Hepatocyte (in vitro differentiated cells): ENCODE data around the gene BRI3. TPM values are rescaled to one million over a fixed set of nuclear protein-coding genes. Genes with fewer than 3 reads are reported as not detected.

Source experiments
- DNase-seq: peaks from one replicate; pipeline ENCODE4 v3.0.0-alpha.2; 2016; ENCODE audit warnings: low spot score
- H2AFZ ChIP-seq: fragments of 200-600 bp; sonication (generic); 2 replicates; pipeline ENCODE4 v1.6.0; 2016; ENCODE audit warnings: antibody characterized with exemption, mild to moderate bottlenecking
- H3K27ac ChIP-seq: fragments of 200-600 bp; sonication (generic); 2 replicates; pipeline ENCODE4 v1.5.1; 2016; ENCODE audit warnings: mild to moderate bottlenecking
- H3K27me3 ChIP-seq: fragments of 200-600 bp; sonication (generic); 2 replicates; pipeline ENCODE4 v1.6.1; 2016
- H3K36me3 ChIP-seq: fragments of 200-600 bp; sonication (generic); replicated peaks from 2 replicates; pipeline ENCODE4 v1.5.1; 2016; ENCODE audit warnings: low read depth; ENCODE audit not compliant: insufficient read depth
- H3K4me1 ChIP-seq: fragments of 200-600 bp; sonication (generic); 2 replicates; pipeline ENCODE4 v1.5.1; 2016; ENCODE audit warnings: mild to moderate bottlenecking, moderate library complexity; ENCODE audit not compliant: insufficient read depth
- H3K4me2 ChIP-seq: fragments of 200-600 bp; sonication (generic); 2 replicates; pipeline ENCODE4 v1.6.0; 2016
- H3K4me3 ChIP-seq: fragments of 200-600 bp; sonication (generic); 2 replicates; pipeline ENCODE4 v1.5.1; 2016; ENCODE audit warnings: mild to moderate bottlenecking
- H3K79me2 ChIP-seq: fragments of 200-600 bp; sonication (generic); 2 replicates; pipeline ENCODE4 v1.6.0; 2017; ENCODE audit warnings: mild to moderate bottlenecking
- H3K9me2 ChIP-seq: fragments of 200-600 bp; sonication (generic); replicated peaks from 2 replicates; pipeline ENCODE4 v1.6.0; 2017; ENCODE audit warnings: mild to moderate bottlenecking; ENCODE audit not compliant: insufficient read depth
- H3K9me3 ChIP-seq: fragments of 200-600 bp; sonication (generic); 2 replicates; pipeline ENCODE4 v1.5.1; 2016; ENCODE audit warnings: low read depth, mild to moderate bottlenecking
- H4K20me1 ChIP-seq: fragments of 200-600 bp; sonication (generic); 2 replicates; pipeline ENCODE4 v1.6.0; 2016; ENCODE audit warnings: mild to moderate bottlenecking; ENCODE audit not compliant: insufficient read depth, poor library complexity, severe bottlenecking
- EZH2 ChIP-seq: fragments of 200-600 bp; sonication (generic); IDR thresholded peaks from 2 replicates; pipeline ENCODE4 v1.6.1; 2016; ENCODE audit warnings: antibody characterized with exemption, mild to moderate bottlenecking, borderline replicate concordance
- EZH2phosphoT487 ChIP-seq: fragments of 200-600 bp; sonication (generic); IDR thresholded peaks from one replicate; pipeline ENCODE4 v1.6.1; 2018; ENCODE audit warnings: antibody characterized with exemption, mild to moderate bottlenecking, low read depth, moderate library complexity; ENCODE audit not compliant: unreplicated experiment, severe bottlenecking
- WGBS: methylation state at CpG from one replicate; pipeline ENCODE4 v1.1.6; 2016; ENCODE audit warnings: low lambda C conversion rate; ENCODE audit errors: missing lambda C conversion rate; 5-methylcytosine and 5-hydroxymethylcytosine counted together
- polyA plus RNA-seq: library from polyadenylated mRNA; unstranded; fragments of >200 nt; fragmentation: Nextera tagmentation; extraction: Ambion mirVana; gene quantifications from 2 replicates; pipeline ENCODE4 v1.2.1, GENCODE V29; 2016
- total RNA-seq: library from RNA; depleted of rRNA; stranded (reverse); fragments of >200 nt; gene quantifications from 2 replicates; pipeline ENCODE4 v1.2.3, GENCODE V29; 2014
- TF ChIP-seq, protein P1 (sequence below): fragments of 200-600 bp; sonication (generic); IDR thresholded peaks from 2 replicates; pipeline ENCODE4 v1.5.1; 2016; ENCODE audit warnings: antibody characterized with exemption, mild to moderate bottlenecking; ENCODE audit not compliant: poor library complexity

The BRI3 gene
- total and polyA plus RNA-seq, 2 experiments from 2014 or later = 71.5 to 101 TPM

DNA sequence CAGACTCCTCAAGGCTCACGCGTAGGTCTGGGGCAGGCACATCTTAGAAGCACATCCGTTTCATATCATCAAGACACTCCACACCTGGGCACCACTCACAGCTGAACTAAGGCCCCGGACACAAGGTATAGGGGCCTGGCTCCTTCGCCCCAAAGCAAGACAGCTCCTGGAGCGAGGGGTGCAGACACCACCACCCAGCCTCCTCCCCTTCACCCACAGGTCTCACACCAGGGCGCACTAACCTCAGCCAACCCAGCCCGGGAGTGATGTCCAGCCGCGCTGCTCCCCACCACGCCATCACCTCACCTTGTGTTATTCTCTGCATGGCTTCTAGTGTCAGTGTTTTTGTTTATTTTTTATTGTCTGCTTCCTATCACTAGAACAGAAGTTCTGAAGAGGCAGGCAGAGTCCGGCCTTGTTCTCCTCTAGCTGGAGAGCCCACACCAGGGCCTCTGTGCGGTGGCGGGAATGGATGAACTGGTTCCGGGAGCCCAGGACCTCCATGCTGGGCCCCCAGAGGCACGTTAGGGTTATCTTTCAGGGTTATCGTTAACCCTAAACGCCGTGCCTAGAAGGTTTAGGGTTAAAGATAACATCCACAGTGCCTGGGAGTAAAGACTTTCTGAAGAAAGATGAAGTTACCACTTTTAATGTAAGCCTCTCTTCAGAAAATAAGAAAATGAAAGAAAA, 21.8 kb downstream of the BRI3 start:
- Histone ChIP-seq H3K36me3 (no peaks in the 10 kb centered on the region), H3K4me3 (no peak overlapping the region), H4K20me1 (no peaks in the 10 kb centered on the region), H3K27me3 (no peaks in the 10 kb centered on the region), H2AFZ (no peak overlapping the region), H3K4me1 (peaks cover 21% of the 10 kb centered on the region), H3K79me2 (no peaks in the 10 kb centered on the region), H3K27ac (peak overlapping the region; percentile 49), H3K9me3 (no peaks in the 10 kb centered on the region), H3K9me2 (no peaks in the 10 kb centered on the region), H3K4me2 (peak overlapping the region; percentile 62)
- 64% methylated on average over 19 of the region's 19 CpGs for WGBS
- DNase-seq = no peak
- TF ChIP-seq EZH2phosphoT487 (no peak), EZH2 (no peak)
- TF ChIP-seq, protein P1, sequence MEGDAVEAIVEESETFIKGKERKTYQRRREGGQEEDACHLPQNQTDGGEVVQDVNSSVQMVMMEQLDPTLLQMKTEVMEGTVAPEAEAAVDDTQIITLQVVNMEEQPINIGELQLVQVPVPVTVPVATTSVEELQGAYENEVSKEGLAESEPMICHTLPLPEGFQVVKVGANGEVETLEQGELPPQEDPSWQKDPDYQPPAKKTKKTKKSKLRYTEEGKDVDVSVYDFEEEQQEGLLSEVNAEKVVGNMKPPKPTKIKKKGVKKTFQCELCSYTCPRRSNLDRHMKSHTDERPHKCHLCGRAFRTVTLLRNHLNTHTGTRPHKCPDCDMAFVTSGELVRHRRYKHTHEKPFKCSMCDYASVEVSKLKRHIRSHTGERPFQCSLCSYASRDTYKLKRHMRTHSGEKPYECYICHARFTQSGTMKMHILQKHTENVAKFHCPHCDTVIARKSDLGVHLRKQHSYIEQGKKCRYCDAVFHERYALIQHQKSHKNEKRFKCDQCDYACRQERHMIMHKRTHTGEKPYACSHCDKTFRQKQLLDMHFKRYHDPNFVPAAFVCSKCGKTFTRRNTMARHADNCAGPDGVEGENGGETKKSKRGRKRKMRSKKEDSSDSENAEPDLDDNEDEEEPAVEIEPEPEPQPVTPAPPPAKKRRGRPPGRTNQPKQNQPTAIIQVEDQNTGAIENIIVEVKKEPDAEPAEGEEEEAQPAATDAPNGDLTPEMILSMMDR = no peak

DNA sequence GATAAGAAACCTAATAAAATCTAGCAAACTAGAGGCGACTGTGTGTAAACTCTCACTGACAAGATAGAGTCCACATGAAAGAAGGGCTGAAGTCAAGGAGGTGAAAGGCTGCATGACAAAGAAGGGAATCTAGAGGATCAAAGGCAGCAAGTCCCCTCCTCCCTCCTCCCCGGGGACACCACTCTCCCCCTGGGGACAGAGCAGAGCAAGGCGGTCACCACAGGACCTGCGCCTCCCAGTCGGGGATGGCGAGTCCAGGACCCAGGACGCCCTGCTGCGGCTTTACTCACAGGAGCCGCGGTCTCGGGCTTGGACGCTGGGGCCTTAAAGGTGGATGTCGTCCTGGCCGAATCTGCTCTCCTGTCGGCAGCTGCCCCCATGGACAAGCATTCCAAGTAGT, 22.4 kb downstream of the BRI3 start:
- no peaks in the 10 kb centered on the region for H3K27me3 ChIP-seq
- TF ChIP-seq, protein P1 = no peak
- TF ChIP-seq EZH2 (no peak), EZH2phosphoT487 (no peak)
- no peaks in the 10 kb centered on the region for H4K20me1 ChIP-seq
- DNase-seq = no peak
- H2AFZ ChIP-seq = no peak overlapping the region
- peaks cover 21% of the 10 kb centered on the region for H3K4me1 ChIP-seq
- 27% methylated on average over 14 of the region's 15 CpGs for WGBS
- H3K4me2 ChIP-seq = peak overlapping the region; percentile 62
- H3K9me2 ChIP-seq = no peaks in the 10 kb centered on the region
- peak overlapping the region; percentile 28 for H3K27ac ChIP-seq
- H3K4me3 ChIP-seq = no peak overlapping the region
- no peaks in the 10 kb centered on the region for H3K9me3 ChIP-seq
- no peaks in the 10 kb centered on the region for H3K79me2 ChIP-seq
- H3K36me3 ChIP-seq = no peaks in the 10 kb centered on the region

DNA sequence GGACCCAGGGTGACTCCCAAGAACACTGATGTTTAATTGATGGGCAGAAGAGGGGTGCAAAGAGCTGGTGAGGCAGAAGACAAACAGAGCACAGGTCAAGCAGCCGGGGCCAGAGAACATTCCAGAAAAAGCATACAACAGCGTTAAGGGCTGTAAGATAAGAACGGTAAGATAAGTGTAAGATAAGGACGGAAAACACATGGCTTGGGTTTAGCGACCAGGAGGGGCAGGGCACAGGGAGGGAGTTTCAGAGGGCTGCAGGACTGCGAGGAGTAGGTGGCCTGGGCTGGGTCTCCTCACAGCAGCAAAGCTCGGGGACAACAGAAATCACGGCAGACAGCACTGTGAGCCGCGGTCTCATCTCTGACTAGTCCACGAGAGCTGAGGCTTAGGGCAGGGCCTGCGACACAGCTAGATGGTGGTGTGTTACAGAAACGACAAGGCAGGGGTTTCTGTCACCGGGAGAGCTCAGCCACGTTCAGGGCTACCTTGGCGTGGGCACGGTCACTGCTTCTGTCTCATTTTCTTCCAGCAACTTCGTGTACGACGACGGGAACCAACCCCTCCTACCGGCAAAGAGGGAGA, 24.6 kb downstream of the BRI3 start:
- no peaks in the 10 kb centered on the region for H3K79me2 ChIP-seq
- no peaks in the 10 kb centered on the region for H3K27me3 ChIP-seq
- peak overlapping the region; percentile 38 for H3K4me2 ChIP-seq
- no peak overlapping the region for H2AFZ ChIP-seq
- H3K9me3 ChIP-seq = no peaks in the 10 kb centered on the region
- WGBS = 42% methylated on average over 20 of the region's 22 CpGs
- no peak for TF ChIP-seq EZH2phosphoT487
- no peak for TF ChIP-seq EZH2
- TF ChIP-seq, protein P1 = no peak
- no peaks in the 10 kb centered on the region for H4K20me1 ChIP-seq
- H3K9me2 ChIP-seq = no peaks in the 10 kb centered on the region
- no peaks in the 10 kb centered on the region for H3K36me3 ChIP-seq
- H3K27ac ChIP-seq = peak overlapping the region; percentile 51
- peaks cover 21% of the 10 kb centered on the region for H3K4me1 ChIP-seq
- H3K4me3 ChIP-seq = no peak overlapping the region
- DNase-seq = no peak
